Measurements from ENCODE around the gene DROSHA.

Gene DROSHA

DNA sequence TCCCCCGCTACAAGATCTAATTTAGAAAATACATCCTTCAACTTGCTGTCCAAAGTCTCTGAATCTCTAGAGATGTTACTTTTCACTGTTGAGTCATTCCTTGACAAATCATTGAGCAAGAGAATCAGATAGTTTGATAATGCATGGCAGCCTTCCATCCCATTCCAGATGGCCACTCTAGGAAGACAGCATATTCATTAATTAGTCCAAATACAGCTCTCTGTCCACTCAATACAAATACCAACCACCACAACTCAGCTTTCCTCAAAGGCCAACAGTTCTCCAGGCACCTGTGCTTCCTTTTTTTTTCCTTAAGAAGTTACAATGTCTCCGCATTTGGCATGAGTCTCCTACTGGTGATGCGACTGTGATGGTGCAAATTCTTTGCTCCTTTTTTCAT is 72.3 kb downstream of the DROSHA start:
- no peak for DNase-seq

DNA sequence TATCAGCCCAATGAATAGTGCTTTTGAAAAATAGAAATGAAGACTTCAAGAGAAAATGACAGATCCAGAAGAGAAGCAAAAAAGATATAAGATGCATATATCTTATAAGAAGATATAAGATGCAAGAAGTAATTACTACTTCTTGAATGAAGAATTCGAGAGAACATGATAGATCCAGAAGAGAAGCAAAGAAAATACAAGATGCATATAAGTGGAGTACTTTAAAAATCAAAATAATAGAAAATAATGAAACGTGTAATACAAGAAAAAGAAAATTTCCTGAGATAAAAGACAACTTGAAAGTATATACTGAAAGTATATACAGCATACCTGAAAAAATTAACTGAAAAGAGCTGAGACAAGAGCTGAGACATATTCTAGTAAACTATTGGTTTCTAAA is 76.7 kb downstream of the DROSHA start:
- no peak for DNase-seq

- no peak for DNase-seq
Measured at GRCh38 chr5:31453522-31453921, 78.4 kb downstream of the DROSHA start.

DNA sequence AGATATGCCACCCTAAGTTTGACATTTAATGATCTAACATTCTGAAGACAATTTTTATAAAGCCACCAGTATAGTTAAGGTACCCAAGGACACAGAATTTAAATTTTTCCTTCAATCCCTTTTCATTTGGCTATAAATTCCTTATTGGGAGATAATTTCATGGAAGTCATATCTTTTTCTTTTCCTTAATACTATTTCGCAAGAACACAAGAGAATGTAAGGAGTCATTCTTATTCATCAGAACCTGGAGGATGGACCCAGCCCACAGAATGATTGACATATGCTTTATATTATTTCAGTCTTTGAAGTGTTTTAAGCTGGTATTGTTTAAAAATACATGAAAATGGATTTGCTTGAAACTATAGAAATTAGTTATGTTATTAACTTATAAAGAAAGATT is 79.6 kb downstream of the DROSHA start:
- no peak for DNase-seq

GRCh38 chr5:31449962-31450361 is 81.9 kb downstream of the DROSHA start:
- no peak for DNase-seq

GRCh38 chr5:31449174-31449573 is 82.7 kb downstream of the DROSHA start:
- no peak for DNase-seq

GRCh38 chr5:31445041-31445600 is 86.8 kb downstream of the DROSHA start:
- DNase-seq = no peak

DNA sequence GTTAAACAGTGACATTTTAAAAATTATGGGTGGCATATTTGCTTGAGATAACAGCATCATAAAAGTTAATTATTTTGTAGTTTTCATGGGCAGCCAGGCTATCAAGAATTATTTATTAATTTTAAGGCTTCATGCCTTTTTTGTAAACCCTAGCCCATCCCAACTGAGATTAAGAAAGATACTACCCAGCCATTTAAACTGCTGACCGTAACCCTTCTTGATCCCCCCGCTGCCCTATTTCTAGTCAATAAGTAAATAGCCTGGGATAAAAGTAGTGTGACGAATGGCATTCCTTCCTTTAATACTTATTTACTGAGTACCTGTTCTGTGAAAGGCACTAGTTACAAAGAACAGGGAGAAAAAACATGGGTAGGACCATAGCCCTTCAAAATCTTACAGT is 88.3 kb downstream of the DROSHA start:
- DNase-seq = no peak

DNA sequence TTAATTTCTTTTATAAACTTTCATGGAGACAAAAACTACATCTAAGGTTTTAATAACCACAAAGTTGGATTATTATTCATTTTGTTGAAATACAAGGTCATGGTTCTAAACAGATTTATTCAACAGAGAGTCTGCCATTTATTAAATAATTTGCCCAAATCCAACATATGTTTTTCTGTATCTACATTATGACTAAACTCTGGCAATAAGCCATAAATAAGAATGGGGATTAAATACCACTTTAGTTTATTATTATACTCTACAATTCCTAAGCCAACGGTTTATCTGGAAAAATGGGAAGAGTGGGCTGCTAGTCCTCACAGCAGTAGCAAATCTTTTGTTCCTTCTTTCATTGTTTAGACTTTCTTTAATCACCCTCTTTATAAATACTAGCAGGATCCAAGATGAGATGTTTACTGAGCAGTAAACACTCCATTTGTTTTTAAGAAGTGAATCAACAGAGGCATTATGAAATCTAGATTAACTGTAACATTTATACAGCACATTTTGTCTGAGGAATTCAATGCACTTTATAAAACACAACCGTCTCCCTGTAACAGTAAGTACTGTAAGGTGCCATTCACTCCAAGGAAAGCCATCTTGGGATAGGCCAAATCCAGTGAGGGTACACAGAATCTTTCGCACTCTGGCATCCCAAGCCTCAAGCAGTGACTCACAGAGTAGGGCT is 89.7 kb downstream of the DROSHA start:
- DNase-seq = no peak

DNA sequence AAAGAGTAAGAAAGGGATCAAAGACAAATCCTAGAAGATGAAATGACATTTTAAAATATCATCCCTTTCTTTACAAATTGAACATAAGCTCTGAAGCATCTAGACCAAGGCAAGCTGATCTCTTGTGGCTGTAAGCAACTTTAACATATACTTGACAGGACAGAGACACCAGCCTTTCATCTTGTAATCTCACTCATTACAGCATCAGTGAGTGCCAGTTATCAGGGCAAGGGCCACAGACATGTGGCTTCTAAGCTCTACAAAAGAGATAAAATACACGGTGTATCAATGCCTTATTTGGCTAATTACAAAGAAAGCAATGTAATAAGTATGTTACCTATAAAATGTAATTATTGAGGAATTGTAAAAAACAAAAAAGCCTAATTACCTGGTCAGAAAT is 95.0 kb downstream of the DROSHA start:
- DNase-seq = no peak

DNA sequence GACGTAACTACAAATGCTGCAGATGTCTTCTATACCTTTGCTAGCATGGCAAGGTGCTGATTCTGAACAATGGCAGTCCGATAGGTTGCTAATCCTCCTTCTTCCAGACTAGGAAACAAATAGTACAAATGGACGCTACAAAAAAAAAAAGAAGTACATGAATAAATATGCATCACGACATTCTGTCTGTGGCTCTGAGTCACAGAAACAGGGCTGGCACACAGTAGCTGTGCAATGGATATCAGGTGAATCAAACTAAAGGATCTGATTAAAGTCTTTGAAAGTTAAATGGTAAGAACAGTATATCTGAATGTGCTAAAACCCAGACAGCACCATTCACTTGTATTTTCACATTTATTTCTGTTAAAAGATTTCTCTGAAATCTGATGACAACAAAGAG is 96.2 kb downstream of the DROSHA start:
- no peak for DNase-seq

GRCh38 chr5:31434898-31435297 is 97.0 kb downstream of the DROSHA start:
- no peak for DNase-seq

DNA sequence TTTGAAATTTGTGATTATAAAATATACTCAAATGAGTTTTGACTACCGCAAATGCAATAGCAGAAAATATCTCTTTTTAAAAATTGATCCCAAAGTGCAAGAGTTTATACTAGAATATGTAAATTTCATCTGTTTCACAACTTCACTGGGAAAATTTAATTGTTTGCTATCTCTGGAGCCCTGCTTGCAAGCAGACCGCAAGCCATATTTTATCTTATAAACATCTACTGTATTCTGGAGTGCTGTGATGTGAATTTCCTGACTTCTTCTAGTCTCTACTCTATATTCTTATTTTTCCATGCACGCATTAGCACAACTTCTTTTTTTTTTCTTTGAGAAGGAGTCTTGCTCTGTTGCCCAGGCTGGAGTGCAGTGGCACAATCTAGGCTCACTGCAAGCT is 98.7 kb downstream of the DROSHA start:
- no peak for DNase-seq

DNA sequence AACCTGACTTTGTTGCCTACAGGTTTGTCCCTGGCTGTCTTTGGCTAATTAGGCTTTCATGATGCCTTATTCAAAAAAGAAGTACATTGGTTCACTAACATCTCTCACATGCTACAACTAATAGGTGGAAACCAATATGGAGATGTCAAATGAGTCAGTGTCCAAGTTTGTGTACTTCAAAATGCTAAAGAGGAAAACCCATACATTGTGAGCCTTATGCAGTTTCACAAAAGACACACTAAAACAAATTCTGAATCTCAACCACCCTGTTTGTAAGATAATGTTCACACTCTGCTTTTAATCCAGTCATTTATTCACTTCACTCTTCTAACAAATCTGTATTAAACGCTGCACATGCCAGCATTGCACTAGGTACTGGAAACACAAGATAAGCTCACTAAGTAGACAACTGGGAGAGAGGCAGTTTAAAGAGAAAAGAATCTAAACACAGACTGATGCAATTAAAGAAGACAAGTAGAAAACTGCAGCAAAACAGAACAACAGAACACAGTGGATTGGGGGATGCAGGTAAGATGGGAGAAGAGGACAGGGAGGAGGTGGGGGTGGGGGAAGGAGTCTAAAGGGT is 104.1 kb downstream of the DROSHA start:
- no peak for DNase-seq

DNA sequence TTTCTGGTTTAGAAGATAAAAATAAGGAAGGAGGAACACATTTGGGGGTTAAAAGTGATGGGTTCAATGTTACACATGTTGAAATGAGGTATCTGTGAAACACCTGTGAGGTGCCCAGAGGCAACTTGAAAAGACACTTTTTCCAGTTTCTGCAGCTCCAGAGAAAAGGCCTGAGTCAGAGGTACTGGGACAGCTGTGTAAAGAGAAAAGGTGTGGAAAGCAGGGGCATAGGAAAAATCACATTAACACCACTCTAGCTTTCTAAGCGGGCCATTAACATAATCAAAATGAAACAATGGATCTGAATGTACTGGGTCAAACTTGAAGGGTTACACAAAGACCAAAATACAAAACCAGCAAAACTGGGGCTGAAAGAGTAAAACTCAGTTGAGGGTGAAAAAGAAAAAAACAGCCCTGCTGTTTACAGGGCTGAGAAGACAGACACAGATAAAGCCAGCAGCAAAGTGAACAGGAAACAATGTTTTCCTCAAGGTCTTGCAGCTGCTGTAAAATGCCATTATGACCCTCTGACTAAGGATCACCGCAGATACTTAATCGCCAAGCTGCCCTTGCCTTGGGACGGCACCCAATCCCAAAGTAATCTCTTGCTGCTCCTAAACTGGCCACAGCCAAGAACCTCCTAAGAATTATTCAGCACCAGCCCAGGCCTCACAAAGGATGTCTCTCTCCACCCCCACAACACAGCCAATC is 104.7 kb downstream of the DROSHA start:
- no peak for DNase-seq

DNA sequence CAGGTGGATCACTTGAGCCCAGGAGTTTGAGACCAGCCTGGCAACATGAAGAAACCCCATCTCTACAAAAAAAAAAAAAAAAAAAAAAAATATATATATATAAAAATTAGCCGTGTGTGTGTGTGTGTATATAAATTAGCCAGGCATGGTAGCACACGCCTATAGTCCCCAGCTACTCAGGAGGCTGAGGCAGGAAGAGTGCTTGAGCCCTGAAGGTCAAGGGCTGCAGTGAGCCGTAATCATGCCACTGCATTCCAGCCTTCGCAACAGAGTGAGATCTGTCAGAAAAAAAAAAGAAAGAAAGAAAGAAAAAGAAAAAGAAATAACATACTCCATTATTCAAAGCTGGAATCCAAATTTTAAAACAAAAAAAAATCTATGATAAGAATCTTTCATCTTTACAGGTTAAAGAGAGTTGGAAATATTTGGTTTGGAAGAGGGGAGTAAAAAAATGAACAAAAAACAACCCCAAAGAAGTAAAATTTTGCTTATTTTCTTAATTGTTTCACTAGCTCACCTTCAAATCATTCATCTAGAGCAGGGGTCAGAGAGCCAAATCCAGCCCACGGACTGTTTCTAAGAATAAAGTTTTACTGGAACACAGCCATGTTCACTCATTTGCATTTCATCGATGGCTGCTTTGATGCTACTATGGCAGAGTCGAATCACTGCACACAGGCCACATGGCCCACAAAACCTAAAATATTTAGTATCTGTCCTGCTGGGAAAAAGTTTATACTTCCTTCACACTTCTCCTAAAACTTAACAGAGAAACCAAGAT is 109.9 kb downstream of the DROSHA start:
- no peak for DNase-seq

GRCh38 chr5:31417512-31417911 is 114.4 kb downstream of the DROSHA start:
- no peak for DNase-seq

GRCh38 chr5:31416547-31416946 is 115.3 kb downstream of the DROSHA start:
- DNase-seq = no peak

GRCh38 chr5:31415960-31416359 is 115.9 kb downstream of the DROSHA start:
- no peak for DNase-seq

GRCh38 chr5:31415009-31415923 is 116.6 kb downstream of the DROSHA start:
- DNase-seq = no peak

DNA sequence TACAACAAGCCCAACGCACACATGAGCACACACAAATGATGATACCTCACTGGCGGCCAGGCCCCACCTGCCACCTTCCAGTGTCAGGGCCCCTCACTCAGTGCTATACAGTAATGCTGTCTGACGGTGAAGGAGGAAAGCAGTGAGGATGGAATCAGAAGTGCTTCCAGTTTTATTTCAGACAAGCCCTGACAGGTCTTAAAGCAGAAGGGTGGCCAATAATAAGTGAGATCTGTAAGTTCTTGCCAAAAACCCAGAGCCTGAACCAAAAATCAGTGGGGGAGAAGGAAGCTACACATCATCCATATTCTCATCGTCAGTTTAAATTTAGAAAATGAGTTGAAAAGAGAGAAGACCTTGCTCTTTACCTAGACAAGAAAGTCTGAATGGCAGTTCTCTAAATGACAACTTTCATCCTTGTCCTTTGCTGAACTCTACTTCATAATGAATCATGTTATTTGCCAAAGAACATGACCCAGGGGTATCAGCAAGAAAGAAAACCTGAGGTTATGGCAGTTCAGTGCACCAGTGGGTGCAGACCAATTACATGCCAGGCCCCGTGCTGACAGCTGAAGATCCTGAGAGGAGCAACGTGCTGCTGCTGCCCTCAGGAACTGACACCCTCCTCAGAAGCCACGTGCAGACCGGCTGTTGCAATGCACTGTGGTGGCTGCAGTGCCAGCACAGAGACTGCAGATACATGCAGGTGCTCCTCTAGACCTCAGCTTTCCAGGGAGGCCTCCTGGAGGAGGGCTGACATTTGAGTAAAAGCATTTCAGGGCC is 118.7 kb downstream of the DROSHA start:
- DNase-seq = no peak

Measured in SW 1271 (cell line).